LoVo (cell line): Measurements from ENCODE around the gene PROM2.

ENCODE experiments used
- DNase-seq: peaks from one replicate; pipeline ENCODE4 v3.0.0-alpha.2; 2016; ENCODE audit warnings: low spot score

The PROM2 gene

DNA sequence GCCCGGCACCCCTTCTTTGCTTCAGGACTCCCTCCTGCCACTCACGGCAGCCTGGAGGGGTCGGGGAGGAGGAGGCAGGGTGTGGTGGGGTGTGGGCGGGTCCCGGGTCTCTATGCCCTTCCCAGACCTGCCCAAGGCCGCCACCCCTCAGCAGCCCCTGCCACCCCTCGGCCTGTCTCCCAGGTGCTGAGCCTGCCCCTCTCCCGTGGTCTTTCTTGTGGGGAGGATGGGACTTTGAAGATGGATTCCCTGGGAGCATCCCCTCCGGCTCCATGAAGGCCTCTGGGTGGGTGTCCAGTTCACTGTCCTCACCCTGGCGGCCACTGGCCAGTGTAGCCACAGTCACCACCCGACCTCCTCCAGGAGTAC lies 46.1 kb downstream of the PROM2 start:
- DNase-seq = no peak

DNA sequence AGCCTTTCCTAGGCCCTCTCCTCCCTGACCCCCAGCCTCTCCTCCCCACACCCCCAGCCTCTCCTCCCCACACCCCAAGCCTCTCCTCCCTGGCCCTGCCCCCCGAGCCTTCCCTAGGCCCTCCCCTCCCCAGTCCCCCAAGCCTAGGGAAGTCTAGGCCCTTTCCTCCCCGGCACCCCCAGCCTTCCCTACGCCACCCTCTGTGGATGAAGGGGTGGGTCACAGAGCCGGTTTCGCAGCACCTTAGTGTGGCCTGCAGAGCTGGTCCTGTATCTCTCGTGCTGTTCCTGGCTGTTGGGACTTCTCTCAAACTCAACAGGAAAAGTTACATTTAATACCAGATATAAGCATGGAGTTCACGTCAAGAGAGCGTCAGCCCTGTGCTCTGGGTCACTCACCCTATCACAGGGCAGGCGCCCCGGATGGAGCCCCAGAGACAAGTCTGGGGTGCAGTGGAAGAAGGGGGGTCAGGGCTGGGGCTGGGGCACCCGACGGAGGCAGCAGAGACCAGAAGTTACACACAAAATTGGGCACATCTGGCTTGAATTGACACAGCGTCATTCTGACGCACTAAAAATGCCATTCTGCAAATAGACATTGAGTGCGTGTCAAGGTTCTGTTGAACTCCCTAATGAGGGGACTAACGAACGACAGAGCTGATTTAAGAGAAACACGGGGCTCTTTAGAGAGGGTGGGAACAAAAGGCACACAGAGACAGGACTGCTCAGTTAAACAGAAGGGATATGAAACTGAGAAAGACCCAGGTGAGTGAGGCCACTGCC lies 46.9 kb downstream of the PROM2 start:
- no peak for DNase-seq

DNA sequence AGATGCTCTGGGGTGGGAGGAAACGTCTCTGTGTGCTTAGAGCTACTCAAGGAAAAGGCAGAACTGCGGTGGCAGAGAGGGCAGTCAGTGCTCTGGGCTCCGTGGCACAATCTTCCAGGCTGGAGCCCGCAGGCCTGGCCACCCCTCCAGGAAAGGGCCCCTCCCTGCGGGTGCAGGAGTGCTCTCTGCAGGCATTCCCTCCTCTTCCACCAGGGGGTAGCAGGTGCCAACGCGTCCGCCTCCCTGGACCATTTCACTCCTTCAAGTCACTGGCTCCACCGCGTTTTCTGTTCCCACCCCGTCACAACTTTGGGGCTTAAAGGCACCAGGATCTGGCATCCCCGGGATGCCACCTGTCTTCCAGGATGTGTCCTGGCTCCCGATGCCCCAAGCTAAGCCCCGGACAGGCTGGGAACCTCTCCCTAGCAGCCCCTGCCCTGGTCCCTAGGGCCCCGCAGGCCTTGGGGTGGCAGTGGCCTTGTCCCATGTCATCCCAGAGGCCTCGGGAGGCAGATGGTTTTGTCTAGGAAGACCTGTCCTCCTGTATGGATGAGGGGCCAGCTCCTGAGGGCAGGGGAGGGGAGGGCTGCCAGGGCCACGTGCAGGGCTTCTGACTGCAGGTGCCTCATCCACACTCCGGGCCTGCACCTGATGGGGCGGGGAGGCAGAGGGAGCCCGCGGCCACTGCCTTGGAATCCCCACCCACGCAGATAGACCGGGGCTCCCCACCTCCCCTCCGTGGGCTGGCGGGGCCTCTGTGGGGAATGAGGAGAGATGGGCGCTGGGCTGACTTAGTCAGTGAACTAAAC lies 49.3 kb downstream of the PROM2 start:
- peak; percentile 36 for DNase-seq

DNA sequence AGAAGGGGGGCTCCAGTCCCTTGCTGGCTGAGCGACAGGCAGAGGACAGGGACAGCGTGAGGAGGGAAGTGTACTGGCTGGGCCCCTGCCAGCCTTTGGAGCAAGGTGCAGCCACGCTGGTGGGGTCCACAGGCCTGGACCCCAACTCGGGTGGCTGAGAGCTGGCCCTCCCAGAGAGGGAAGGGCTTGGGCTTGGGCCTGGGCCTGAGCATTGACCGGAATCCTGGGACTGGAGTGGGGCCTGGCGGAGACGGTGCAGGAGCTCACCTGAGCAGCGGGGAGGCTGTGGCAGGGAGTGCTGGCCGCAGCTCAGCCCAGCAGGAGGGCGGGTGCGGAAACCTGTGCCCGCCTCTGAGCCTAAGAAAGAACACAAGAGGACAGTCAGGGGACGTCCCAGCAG lies 50.8 kb downstream of the PROM2 start:
- DNase-seq = no peak

DNA sequence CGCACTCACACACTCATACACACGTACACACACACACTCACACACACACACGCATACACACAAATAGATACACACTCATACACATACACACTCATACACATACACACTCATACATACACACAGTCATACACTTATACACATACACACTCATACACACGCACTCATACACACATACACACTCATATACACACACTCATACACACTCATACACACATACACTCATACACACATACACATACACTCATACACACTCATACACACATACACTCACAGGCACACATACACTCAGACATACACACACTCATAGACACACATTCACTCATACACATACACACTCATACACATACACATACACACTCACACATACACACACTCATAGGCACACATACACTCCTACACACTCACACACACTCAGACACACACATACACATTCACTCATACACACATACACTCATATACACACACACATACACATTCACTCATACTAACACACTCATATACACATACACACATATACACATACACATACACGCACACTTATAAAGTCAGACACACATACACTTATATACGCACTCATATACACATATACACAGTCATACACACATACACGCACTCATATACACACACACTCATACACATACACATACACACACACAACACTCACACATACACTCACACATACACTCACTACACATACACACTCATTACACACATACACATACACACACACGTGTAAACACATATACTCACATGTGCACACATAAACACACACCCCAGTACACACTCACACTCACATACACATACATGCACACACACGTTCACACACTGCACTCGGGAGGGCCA lies 51.6 kb downstream of the PROM2 start:
- DNase-seq = no peak

DNA sequence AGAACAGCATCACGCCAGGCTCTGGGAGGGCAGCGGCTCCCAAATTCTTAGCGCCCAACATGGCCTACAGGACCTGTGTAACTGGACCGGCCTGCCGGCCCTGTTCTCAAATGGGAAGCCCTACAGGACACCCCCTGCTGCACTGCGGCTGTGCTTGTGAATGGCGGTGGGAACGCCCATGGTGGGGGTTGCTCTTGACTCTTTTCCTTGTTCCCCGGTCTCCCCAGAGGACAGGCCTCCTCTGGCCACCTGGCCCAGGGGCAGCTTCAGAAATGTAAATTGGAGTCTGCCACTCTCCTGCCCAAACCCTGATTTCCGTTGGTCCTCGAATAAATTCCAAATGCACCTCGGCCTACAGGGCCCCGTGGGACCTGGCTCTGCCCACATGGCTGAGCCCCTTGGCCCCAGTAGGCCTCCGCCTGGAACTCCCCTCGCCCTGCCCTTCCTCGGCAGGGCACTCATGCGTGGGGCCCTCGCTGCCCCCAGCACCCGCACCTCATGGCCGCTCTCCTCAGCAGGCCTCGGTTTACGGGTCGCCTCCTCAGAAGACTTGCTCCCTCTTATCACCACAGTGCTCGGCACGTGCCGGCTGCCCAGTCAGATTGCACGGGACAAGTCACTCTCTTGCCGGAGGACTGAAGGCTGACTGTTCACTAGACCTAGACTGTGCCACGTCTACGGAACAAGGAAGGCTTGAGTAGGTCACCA lies 52.3 kb downstream of the PROM2 start:
- DNase-seq = no peak

DNA sequence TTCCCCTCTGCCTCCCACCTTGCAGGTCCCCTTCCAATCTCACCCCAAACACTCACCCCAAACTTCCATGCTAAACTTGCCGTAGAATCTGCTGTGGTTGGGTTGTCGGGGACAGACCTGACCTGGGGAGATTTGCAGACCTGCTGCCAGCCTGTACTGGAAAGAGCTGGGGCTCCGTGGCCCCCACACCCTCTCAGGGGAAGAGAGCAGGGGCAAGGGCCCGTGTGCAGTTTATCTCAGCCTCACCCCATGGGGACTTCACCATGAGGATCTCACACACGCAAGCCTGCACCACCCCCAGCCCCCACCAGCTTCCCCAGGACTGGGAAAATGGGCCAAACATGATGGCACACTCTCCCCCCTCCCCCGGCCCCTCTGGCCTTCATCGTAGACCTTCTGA lies 53.6 kb downstream of the PROM2 start:
- DNase-seq = no peak

DNA sequence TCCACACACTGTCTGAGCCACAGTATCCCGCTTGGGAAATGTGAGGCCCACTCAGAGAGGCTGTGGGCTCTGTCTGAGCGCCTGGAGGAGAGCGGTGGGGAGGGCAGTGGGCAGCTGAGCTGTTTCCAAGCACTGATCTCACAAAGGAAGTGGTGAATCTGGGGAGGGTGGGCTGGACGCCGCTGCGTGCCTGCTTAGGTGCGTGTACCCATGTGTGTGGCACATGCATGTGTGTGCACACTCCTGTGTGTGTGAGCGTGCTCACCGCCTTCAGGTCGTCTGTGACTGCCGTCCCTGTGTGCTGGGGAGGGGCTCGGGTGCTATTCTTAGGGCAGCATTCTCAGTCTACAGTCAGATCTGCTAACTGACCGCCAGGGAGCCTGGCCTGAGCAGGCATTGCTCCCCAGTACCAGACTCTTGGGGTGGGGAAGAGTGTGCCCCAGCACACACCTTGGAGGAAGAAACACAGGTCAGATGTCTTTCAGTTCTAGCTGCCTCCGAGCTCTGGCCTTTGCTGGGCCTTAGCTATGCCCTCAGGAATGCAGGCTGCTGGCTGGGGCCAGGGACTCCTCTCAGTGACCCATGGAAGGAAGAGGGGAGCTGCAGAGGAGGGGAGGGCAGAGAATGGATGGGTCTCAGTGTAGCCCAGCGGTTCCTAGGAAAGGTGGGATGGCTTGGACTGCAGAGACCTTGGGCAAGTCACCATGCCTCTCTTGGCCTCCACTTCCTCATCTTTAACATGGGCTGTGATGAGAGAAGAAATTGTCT lies 54.3 kb downstream of the PROM2 start:
- DNase-seq = no peak

DNA sequence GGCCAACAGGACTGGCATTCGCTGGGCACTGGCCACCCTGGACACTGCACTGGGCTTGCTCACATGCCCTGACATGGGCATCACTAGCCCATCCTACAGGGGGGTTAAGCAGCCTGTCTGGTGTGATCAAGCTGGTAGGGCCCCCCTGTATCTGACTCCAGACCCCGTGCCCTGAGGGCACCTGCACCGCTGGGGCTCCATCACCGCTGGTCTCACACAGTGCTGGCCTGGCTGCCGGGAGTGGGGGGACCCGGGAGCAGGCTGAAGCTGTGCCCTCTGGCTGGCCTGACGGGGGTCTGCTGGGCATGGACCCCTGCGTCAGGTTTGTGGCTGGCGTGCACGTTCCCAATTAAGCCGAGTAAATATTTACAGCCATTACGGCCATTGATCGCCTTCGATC lies 55.2 kb downstream of the PROM2 start:
- DNase-seq = no peak

DNA sequence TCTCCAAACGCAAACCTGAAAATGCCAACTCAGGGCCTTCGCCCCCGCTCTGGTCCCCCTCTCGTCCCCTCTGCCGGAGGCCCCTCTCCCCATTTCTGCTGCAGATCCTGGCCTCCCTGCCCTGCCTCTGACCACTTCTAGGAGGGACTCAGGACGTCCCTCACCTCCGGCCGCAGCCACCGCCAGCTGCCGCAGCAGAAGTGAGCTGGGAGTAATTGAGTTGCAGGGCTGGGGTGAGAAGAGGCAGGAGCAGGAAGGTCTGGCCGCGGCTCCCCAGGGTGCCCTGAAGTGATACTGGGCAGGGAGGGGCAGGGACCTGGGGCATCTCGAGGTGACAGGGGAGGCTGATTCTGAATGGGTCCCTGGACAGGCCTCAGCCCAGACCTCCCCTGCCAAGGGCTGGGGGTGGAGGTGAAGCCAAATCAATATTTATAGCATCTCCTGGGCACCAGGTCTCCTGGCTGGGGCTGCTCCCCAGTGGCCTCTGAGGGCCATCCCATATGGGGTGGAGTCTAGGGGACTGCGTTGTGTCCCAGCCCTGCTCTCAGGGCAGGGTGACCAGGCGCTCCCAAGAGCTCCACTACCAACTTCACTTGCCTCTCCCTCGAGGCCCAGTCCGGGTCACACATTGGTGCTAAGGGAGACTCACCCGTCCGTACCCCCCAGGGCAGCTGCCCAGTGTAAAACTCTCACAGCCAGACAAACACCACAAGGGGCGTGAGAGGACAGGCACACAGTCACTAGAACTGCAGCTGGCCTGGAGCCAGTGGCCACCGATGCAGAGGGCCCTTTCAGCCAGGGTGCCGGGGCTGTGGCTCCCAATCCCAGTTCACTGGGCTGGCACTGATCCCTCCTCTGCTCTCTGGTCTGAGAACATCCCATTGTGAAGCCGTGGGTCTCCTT lies 55.9 kb downstream of the PROM2 start:
- no peak for DNase-seq

DNA sequence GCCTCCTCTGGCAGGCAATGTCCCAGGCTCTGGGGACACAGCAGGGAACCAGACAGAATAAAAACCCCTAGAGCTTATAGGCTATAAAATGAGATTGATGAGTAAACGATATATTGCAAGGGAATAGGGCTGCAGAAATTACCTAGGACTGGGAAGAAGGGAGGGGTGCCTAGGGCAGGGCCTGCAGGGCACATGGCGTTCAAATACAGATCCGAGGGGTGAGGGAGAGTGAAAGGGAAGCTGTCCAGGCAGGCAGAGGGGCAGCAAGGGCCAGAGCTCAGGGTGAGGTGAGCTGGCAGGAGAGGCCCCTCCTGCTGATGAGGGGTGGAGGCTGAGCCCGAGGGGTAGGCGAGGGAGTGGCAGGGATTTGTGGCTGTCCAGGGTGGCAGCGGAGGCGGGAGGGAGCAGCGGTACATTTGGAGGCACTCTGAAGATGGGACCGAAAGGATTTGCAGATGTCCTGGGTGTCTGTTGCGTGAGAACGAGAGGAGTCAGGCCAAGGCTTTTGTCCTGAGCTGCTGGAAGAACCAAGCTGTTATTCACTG lies 56.6 kb downstream of the PROM2 start:
- no peak for DNase-seq

DNA sequence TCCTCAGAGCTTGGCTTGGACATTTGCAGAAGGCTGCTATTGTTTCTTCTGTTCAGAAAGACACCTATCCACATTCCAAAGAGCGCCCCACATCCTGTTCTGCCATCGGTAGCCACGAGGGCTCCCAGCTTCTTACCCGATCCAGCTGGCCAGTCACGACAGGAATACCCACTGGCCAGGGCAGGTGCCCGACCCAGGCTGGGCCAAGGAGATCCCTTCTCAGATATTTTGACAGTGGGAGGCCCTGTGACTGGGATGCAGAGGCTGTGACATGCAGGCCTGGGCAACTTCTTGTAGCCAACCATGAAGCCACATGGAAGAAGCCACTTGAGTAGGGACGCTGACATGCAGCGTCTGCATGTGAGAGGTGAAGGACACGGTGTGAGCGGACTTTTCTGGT lies 57.4 kb downstream of the PROM2 start:
- DNase-seq = no peak

DNA sequence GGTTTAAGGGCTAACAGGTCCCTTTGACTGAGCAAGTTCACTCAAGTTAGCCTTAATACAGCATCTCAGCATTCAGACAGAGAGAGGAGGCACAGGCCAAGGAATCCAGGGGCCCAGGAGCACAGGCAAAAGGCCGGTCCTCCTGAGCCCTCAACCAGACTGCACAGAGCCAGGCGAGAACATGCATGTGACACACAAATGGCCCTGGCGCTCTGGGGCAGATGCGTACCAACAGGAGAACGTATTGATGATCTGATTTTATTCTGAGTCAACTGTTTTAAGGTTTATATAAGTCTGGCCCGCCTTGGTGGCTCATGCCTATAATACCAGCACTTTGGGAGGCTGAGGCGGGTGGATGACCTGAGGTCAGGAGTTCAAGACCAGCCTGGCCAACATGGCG lies 57.8 kb downstream of the PROM2 start:
- DNase-seq = no peak

DNA sequence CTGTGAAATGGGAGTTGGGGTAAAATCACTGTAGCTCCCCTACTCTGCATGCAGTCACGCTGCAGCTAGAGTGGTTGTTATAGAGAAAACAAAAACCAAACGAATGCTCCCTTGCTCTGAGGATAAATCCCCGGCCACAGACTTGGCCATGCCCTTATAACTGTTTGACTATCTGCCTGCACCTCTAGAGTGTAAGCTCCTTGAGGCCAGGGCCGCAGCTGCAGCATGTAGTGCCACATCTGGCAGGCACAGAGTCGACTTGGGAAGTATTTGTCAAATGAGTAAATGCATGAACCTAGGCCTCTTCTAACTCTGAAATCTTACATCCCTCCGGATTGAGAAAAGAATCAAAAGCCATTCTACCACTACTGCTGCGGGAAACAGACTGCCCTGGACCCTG lies 58.8 kb downstream of the PROM2 start:
- DNase-seq = no peak

DNA sequence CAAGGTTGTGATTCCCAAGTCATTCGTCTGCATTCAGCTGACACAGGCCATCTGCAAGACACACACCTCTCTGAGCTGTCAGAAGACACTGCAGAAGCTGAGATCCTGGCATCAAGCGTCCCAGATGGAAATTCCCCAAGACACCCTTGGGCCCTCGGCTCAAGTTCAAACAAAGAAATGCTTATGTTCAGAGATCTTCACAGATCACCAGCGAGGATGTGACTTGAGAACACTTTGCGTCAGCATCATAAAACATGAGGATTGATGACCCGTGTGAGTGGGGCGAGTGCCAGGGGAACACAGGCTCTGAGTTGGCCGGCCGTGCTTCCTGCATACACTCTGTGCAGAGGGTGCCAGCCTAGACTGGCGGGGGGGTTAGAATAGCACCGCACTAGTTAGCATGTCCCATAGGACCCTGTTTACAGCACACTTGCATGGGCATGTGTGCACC lies 59.7 kb downstream of the PROM2 start:
- no peak for DNase-seq

DNA sequence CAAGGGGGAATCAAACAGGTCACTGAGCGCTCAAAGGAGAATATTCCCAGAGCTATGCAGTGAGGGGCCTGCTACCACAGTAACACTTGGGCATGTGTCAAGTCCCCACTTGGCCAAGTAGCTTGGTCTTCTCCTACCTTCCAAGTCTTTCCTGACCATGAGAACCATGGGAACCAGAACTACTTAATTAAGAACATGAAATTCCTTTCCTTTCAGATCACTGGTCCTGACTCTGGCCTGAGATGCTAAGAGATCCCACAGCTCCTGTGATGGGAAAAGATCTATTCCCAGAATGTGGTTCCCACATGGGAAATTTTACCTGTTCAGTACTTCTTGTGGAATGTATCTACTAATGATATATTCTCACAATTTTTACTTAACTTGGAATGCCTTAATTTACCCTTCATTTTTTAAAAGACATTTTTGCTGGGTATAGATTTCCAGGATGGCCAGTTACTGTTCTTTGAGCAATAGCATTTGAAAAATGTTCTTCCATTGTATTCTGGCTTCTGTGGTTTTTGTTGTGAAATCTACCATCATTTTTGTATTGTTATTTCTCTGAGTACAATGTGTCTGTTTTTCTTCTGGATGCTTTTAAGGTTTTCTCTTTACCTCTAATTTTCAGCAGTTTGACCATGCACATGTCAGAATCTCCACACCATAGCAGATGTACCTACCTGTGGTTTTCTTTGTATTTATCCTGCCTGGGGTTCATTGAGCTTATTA lies 60.8 kb downstream of the PROM2 start:
- no peak for DNase-seq

DNA sequence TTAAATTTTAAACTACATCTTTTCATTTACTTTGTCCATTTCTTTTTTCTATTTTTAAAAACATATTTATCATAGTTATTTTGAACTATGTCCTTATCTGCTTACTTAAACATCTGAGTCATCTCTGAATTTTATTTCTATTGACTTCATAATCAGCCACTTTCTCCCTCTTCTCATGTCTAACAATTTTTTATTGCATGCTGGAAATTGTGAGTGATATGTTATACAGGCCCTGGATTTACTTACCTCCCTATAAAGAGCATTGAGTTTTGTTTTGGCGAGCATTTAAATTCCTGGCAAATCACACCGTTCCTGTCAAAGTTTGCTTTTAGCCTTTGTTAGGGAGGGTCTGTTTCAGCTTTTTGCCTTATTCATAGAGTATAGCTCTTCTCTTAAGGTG lies 62.2 kb downstream of the PROM2 start:
- DNase-seq = no peak

DNA sequence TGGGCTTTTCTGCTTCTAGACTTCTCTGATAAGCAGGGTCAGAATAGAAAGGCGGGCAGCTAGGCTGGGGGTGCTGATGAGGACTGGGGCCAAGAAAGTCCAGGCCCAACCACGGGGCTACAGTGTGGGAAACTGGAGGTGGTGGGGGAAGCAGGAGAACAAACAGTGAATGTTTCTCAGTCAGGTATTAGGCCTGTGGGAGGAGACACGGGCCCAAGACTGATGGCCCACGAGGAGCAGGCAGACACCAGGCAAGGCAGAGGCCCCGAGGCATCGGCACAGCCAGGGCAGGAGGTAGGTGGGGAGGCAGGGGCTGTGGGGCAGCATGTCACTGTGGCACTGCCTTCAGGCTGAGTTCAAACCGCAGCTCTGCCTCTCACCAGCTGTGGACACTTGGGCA lies 63.6 kb downstream of the PROM2 start:
- DNase-seq = no peak
